ENCODE results near the gene EVI5.

Gene EVI5

DNA sequence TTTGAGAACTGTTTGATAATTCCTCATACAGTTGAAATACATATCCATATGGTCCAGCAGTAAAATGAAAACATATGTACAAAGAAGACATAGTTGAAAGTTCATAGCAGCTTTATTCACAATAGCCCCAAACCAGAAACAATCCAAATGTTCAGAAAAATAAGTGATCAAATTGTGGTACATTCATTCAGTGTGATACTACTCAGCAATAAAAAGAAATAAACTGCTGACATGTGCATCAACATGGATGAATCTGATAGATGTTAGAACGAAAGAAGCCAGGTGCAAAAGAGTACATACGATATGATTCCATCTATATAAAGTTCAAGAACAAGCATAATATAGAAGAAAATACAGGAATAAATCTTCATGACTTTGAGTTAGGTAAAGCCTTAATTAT, 77.2 kb downstream of the EVI5 start:
- H4K20me1 ChIP-seq (ENCODE audit: insufficient read depth, low read length): no peaks in the 10 kb centered on the region
- H3K27me3 ChIP-seq (ENCODE audit: low read depth, low read length): no peaks in the 10 kb centered on the region
- no peaks in the 10 kb centered on the region for H3K36me3 ChIP-seq (replicated peaks; ENCODE audit: low read depth, low read length)
- H3K4me2 ChIP-seq (ENCODE audit: low read length): no peak overlapping the region
- no peak overlapping the region for H3K27ac ChIP-seq (ENCODE audit: low read length)
- no peak for TF ChIP-seq EZH2phosphoT487 (IDR thresholded peaks at IDR 0.05; ENCODE audit: low read depth)
- TF ChIP-seq, protein P1, sequence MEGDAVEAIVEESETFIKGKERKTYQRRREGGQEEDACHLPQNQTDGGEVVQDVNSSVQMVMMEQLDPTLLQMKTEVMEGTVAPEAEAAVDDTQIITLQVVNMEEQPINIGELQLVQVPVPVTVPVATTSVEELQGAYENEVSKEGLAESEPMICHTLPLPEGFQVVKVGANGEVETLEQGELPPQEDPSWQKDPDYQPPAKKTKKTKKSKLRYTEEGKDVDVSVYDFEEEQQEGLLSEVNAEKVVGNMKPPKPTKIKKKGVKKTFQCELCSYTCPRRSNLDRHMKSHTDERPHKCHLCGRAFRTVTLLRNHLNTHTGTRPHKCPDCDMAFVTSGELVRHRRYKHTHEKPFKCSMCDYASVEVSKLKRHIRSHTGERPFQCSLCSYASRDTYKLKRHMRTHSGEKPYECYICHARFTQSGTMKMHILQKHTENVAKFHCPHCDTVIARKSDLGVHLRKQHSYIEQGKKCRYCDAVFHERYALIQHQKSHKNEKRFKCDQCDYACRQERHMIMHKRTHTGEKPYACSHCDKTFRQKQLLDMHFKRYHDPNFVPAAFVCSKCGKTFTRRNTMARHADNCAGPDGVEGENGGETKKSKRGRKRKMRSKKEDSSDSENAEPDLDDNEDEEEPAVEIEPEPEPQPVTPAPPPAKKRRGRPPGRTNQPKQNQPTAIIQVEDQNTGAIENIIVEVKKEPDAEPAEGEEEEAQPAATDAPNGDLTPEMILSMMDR (IDR thresholded peaks at IDR 0.05; ENCODE audit: low read depth, low read length): no peak
- no peaks in the 10 kb centered on the region for H3K9me3 ChIP-seq (ENCODE audit: insufficient read depth, low read length)
- no peak overlapping the region for H3K9ac ChIP-seq (ENCODE audit: low read length)
- H3K4me3 ChIP-seq (ENCODE audit: low read length): no peak overlapping the region
- no peak overlapping the region for H2AFZ ChIP-seq (ENCODE audit: low read depth, low read length)
- no peaks in the 10 kb centered on the region for H3K79me2 ChIP-seq (ENCODE audit: low read length)
- no peaks in the 10 kb centered on the region for H3K4me1 ChIP-seq (ENCODE audit: low read length)

DNA sequence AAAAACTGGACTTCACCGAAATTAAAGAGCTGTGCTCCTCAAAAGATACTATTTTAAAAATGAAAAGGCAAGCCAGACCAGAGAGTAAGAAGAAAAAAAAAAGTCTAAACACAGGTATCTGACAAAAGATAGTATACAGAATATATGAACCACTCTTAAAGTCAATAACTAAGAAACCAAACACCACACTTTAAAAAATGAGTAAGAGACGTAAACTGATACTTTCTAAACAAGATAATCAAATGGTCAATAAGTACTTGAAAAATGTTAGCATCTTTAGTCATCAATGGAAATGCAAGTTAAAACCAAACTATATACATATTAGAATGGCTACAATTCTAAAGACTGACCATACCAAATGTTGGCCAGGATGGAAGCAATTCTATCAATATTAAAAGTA, 77.6 kb downstream of the EVI5 start:
- Histone ChIP-seq H3K4me3 (ENCODE audit: low read length) (no peak overlapping the region), H3K9ac (ENCODE audit: low read length) (no peak overlapping the region), H2AFZ (ENCODE audit: low read depth, low read length) (no peak overlapping the region), H3K4me1 (ENCODE audit: low read length) (no peaks in the 10 kb centered on the region), H3K79me2 (ENCODE audit: low read length) (no peaks in the 10 kb centered on the region), H4K20me1 (ENCODE audit: insufficient read depth, low read length) (no peaks in the 10 kb centered on the region), H3K27me3 (ENCODE audit: low read depth, low read length) (no peaks in the 10 kb centered on the region), H3K36me3 (replicated peaks; ENCODE audit: low read depth, low read length) (no peaks in the 10 kb centered on the region), H3K27ac (ENCODE audit: low read length) (no peak overlapping the region), H3K9me3 (ENCODE audit: insufficient read depth, low read length) (no peaks in the 10 kb centered on the region), H3K4me2 (ENCODE audit: low read length) (no peak overlapping the region)
- TF ChIP-seq, protein P1 (IDR thresholded peaks at IDR 0.05; ENCODE audit: low read depth, low read length): no peak
- no peak for TF ChIP-seq EZH2phosphoT487 (IDR thresholded peaks at IDR 0.05; ENCODE audit: low read depth)

DNA sequence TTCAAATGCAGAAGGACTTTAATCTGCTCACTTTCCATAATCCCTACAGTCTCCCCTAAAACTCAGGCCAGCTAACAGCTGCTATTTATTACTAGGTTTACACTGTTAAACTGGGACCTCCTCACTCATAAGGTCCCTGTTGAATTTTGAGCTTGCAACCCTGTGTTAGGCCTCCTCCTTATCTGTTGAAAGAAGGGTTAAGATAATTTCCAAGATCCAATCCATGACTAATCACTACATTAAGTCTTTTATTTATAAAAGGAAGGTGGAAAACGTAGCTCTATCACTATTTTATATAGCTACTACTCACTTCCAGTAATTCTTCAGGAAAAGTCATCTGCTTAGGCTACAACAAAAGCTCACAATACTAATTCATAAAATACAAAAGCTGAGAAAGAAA, 79.5 kb downstream of the EVI5 start:
- no peak overlapping the region for H2AFZ ChIP-seq (ENCODE audit: low read depth, low read length)
- no peaks in the 10 kb centered on the region for H4K20me1 ChIP-seq (ENCODE audit: insufficient read depth, low read length)
- H3K4me2 ChIP-seq (ENCODE audit: low read length): no peak overlapping the region
- H3K9ac ChIP-seq (ENCODE audit: low read length): no peak overlapping the region
- no peaks in the 10 kb centered on the region for H3K27me3 ChIP-seq (ENCODE audit: low read depth, low read length)
- no peaks in the 10 kb centered on the region for H3K36me3 ChIP-seq (replicated peaks; ENCODE audit: low read depth, low read length)
- no peaks in the 10 kb centered on the region for H3K4me1 ChIP-seq (ENCODE audit: low read length)
- H3K9me3 ChIP-seq (ENCODE audit: insufficient read depth, low read length): no peaks in the 10 kb centered on the region
- H3K27ac ChIP-seq (ENCODE audit: low read length): no peak overlapping the region
- TF ChIP-seq, protein P1 (IDR thresholded peaks at IDR 0.05; ENCODE audit: low read depth, low read length): no peak
- no peak for TF ChIP-seq EZH2phosphoT487 (IDR thresholded peaks at IDR 0.05; ENCODE audit: low read depth)
- H3K79me2 ChIP-seq (ENCODE audit: low read length): no peaks in the 10 kb centered on the region
- H3K4me3 ChIP-seq (ENCODE audit: low read length): no peak overlapping the region

DNA sequence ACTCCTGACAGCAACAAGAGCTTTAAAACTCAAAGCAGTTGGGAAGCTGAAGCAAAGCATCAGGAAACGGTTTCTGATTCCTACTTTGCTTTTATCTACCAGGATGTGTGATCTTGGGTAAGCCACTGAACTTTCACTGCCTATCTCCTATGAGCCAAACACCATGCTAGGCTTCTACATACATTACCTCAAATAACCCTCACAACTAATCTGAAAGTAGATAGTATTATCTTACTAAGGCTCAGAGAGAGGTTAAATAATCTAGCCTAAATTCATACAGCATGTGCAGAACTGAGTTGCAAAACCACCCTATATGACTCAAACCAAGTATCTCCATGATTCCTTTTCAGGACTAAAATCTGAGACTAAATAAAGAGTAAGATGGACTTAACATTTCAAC, 83.8 kb downstream of the EVI5 start:
- Histone ChIP-seq H3K9ac (ENCODE audit: low read length) (no peak overlapping the region), H2AFZ (ENCODE audit: low read depth, low read length) (no peak overlapping the region), H3K27me3 (ENCODE audit: low read depth, low read length) (no peaks in the 10 kb centered on the region), H3K4me2 (ENCODE audit: low read length) (no peak overlapping the region), H3K79me2 (ENCODE audit: low read length) (no peaks in the 10 kb centered on the region), H3K4me3 (ENCODE audit: low read length) (no peak overlapping the region), H3K36me3 (replicated peaks; ENCODE audit: low read depth, low read length) (no peaks in the 10 kb centered on the region), H3K4me1 (ENCODE audit: low read length) (no peaks in the 10 kb centered on the region), H3K27ac (ENCODE audit: low read length) (no peak overlapping the region), H3K9me3 (ENCODE audit: insufficient read depth, low read length) (no peaks in the 10 kb centered on the region), H4K20me1 (ENCODE audit: insufficient read depth, low read length) (no peaks in the 10 kb centered on the region)
- TF ChIP-seq, protein P1 (IDR thresholded peaks at IDR 0.05; ENCODE audit: low read depth, low read length): no peak
- no peak for TF ChIP-seq EZH2phosphoT487 (IDR thresholded peaks at IDR 0.05; ENCODE audit: low read depth)

Data from OCI-LY3 (cell line).